Astrocyte of the cerebellum (primary cell): ENCODE data around the gene USP14.
"Not testable (repeated sequence)": the region's sequence is repeated elsewhere in the genome, so short reads cannot be mapped to it uniquely, and the experiment has no call there.

Experiments used
- DNase-seq: peaks from one replicate; pipeline ENCODE4 v3.0.0-alpha.2; 2011; ENCODE audit warnings: low read depth
- H3K4me3 ChIP-seq: 2 replicates; pipeline ENCODE4 v1.5.1; 2011; ENCODE audit warnings: mild to moderate bottlenecking, low read depth, low read length, moderate library complexity
- CTCF ChIP-seq: IDR thresholded peaks from 2 replicates; pipeline ENCODE4 v1.5.1; 2012; ENCODE audit warnings: low read length, low read depth, moderate library complexity, mild to moderate bottlenecking; ENCODE audit errors: missing control alignments
- in situ Hi-C: cut with HindIII; loops from 2 replicates; pipeline ENCODE4 v1.10.0; 2017; ENCODE audit warnings: low sequenced_read_pairs

USP14 gene

DNA sequence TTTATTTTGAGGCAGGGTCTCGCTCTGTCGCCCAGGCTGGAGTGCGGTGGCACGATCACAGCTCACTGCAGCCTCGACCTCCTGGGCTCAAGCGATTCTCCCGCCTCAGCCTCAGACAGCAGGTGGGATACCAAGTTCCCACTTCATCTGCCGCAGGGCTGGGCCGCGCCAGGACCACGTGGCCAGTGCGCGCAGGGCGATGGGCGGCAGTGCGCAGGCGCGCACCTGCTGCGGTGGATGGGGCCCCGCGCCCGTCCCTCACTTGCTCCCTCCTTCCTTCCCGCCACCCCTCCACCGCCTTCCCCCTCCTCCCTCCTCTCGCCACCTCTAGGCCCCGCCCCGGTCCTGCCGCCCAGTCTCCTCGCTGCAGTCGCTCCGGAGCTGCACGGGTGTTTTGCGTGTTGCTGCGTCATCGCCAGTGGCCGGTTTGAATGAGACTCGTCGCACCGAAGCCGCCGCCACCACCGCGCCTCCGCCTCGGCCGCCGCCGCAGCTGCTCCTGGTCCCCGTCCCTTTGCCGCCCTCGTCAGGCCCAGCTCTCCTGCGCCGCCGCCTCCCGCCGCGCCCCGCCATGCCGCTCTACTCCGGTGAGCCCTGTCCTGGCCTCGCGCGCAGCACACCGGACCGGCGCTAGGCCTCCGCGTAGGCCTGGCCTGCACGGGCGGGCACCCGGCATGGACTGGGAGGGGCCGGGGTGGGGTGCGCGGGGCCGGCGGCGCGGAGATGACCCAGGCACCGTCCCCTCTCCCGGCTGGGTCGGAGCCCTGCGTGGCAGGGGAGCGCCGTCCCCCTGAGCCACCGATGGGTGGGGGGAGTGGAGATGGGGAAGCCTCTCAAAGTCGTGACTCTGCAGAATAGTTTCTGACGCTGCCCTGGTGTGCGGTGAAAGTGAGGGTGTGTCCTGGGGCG is at the start of gene USP14:
TSS of gene USP14 (plus strand) at position 430 of the 909 bp plus-strand sequence. CDS start at position 572, 142 bp downstream.
- H3K4me3 ChIP-seq = peak within 1 kb of the TSS; percentile 61
- in situ Hi-C loops = no loop called here
- TF ChIP-seq CTCF = no peak
- peak; percentile 91 for DNase-seq

GRCh38 chr18:108665-109063 is 49.7 kb upstream of the USP14 start:
- H3K4me3 ChIP-seq, DNase-seq, in situ Hi-C loops: not testable (repeated sequence)

DNA sequence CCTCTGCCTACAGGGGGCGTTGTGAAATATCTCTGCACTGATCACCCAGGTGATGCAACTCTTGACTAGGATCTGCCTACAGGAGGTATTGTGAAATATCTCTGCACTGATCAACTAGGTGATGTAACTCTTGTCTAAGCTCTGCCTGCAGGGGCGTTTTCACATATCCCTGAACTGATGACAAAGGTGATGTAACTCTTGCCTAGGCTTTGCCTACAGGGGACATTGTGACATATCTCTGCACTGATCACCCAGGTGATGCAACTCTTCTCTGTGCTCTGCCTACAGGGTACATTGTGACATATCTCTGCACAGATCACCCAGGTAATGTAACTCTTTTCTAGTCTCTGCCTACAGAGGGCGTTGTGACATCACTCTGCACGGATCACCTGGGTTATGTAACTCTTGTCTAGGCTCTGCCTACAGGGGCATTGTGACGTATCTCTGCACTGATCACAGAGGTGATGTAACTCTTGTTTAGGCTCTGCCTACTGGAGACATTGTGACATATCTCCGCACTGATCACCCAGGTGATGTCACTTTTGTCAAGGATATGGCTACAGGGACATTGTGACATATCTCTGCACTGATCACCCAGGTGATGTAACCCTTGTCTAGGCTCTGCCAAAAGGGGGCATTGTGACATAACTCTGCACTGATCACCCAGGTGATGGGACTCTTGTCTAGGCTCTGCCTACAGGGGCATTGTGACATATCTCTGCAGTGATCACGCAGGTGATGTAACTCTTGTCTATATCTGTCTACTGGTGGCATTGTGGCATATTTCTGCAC is 49.0 kb upstream of the USP14 start:
- in situ Hi-C loops, DNase-seq, H3K4me3 ChIP-seq: not testable (repeated sequence)

- DNase-seq, H3K4me3 ChIP-seq, in situ Hi-C loops: not testable (repeated sequence)
These were observed 48.5 kb upstream of the USP14 start for GRCh38 chr18:109922-110261.

GRCh38 chr18:110351-111201 is 47.8 kb upstream of the USP14 start:
- in situ Hi-C loops, H3K4me3 ChIP-seq, DNase-seq: not testable (repeated sequence)

DNA sequence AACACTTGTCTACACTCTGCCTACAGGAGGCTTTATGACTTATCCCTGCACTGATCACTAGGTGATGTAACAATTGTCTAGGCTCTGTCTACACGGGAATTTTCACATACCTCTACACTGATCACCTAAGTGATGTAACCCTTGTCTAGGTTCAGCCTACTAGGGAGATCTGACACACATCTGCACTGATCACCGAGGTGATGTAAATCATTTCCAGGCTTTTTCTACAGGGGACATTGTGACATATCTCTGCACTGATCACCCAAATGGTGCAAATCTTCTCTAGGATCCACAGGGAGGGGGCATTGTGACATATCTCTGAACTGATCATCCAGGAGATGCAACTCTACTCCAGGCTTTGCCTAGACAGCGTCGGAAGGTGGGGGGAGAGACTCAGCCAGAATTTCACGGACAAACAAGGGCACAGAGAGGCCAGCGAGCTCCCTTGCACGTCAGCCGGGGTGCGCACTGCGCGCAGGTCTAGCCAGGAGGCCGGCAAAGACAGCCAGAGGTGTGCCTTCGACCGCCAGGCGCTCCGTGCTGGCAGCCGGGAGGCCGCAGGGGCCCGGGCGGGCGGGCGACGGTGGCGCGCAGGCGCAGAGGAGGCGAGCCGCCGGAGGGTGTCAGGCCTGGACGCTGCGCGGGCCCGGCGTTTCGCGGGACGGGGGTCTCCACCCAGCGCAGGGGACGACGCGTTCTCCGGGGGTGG is 46.9 kb upstream of the USP14 start:
- H3K4me3 ChIP-seq = peak overlapping the region; percentile 41
- no peak for DNase-seq
- in situ Hi-C loops = no loop called here
- no peak for TF ChIP-seq CTCF

DNA sequence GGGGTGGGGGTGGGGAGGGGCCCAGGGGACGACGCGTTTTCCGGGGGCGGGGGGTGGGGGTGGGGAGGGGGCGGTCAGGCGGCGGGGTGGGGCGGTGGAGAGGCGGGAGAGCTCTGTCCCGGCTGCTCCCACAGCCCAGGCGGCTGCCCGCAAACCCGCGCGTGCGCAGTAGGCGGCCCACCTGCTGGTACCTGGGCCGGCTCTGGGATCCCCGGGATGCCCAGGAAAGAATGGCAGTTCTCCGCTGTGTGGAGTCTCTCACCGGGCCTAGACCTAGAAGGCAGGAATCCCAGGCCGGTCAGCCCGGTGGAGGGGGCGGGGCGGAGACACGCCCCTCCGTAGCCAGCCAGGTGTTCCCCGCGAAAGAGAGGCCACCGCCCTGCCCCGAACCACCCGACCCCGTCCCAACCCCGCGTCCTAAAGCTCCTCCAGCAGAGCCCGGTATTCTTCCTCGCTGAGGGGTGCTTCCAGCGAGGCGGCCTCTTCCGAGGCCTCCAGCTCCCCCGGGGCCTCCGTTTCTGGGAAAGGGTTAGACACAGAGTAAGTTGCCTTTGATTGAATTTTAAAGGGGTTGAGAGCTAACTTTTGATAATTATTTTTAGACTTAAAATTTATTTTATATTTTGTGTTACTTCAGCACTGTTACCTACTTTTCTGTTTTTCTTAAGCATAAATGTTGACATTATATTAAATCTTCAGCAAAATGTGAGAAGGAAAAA is 46.2 kb upstream of the USP14 start:
- in situ Hi-C loops, DNase-seq: not testable (repeated sequence)
- peak overlapping the region; percentile 41 for H3K4me3 ChIP-seq

DNA sequence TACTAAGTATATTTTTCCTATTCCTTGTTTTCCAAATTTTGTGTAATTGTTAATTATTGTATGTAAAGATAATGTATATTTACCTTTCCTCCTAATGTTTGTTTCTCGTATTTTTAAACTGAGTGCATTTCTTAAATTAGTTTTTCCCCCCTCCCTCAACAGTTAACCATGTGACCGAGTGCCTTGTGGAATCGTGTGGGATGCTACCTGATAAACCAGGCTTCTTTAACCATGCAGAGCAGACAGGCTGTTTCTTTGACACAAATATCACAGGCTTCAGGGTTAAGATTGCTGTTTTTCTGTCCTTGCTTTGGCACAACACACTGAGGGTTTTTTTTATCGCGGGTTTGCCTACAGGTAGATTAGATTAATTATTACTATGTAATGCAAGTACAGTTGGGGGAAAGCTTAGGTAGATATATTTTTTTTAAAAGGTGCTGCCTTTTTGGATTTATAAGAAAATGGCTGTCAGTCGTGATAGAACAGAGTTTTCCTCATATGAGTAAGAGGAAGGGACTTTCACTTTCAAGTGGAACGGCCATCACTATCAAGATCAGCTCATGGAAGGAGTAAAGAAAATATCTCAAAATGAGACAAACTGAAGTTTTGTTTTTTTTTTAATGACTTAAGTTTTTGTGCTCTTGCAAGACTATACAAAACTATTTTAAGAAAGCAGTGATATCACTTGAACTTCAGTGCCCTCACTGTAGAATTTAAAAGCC is 37.7 kb upstream of the USP14 start:
- DNase-seq, H3K4me3 ChIP-seq, in situ Hi-C loops: not testable (repeated sequence)
